Measurements from ENCODE around the gene ETNK1.
"Not testable (repeated sequence)": the region's sequence is repeated elsewhere in the genome, so short reads cannot be mapped to it uniquely, and the experiment has no call there.

ETNK1 gene

DNA sequence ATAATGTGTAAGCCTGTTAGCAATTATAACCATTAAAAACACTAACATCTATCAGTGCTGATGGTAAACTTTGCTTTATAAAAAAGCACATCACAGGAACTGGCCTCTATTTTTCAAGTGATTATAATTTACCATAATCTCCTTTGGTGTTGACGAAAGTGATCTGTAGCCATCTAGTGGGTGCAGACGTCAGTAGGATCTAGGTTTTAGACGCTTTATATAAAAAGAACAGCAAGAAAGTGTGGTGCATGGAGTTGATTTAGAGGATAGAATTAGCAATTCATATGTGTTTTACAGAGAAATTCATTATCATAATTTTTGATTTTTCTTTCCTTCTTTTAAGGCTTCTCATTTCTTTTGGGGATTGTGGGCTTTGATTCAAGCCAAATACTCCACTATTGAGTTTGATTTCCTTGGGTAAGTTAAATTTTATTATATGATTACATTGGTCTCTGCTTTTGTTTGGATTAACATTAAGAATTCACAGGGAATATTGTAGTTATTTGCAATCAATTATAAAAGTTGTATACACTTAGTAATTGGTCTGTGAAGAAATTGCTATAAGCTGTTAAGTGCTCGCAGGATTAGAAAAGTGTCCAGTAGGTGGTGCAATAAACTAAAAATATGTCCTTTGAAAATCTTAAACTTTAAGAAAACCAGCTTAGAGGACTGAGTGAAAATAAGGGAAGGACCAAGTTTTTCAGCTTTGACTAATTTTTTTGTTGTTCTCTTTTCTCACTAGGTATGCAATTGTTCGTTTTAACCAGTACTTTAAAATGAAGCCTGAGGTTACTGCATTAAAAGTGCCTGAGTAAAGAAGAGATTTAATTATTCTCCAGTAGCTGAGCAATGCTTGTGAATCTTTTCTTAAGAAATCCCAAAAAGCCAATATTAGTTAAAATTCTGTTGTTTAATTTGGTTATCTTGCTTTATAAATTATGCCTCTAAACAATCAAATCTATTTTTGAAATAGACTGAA, 59.5 kb downstream of the ETNK1 start:
- DNase-seq (ENCODE audit: extremely low read depth in 1 of 2, low read depth in 1 of 2) = no peak

DNA sequence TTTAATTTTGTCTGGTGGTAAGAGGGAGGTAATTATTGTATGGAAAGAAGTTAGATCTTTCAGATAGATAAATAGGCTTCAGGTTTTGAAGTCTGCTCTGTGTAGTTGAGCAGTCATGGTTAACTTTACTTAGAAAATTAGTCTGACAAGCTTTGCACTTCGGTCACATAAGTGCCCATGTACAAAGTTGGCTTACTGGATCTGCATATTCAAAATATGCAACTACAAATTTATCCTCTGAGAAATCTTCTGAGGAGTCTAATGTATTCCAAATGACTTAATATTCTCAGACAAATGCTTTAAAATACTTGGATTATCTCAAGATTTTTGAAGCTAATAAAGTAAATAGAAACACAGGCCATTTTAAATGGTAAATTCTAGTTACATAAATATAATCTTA, 61.2 kb downstream of the ETNK1 start:
- no peak for DNase-seq (ENCODE audit: extremely low read depth in 1 of 2, low read depth in 1 of 2)

DNA sequence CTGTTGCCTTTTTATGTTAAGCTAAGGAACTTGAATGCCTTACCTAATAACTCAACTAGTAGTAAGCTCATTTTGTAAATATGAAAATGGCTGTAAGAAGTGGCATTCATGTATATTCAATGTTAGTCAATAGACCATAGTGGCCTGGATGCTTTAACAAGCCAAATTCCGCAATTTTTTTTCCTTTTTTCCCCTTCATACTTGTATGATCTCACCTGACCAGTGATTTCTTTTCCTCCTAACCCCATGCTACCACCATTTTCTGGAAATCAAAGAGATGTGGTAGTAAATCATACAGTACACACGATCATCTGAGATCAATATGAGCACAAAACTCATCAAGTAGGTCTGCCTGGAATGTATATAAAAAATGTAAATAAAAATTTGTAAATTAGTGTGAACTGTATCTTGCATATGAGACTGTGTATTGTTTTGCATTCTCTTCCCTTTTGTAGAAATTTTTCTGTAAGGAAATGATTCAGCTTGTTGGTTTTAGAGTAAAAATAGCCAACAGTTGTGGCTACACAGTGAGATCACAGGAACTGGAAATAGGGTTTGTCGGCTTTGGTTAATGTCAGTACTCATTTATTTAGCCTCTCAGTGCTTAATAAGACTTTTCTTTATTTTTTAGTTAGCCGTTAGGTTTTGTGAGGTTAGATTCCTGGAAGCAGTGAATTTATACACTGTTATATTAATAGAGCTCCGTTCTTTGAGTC, 62.5 kb downstream of the ETNK1 start:
- DNase-seq (ENCODE audit: extremely low read depth in 1 of 2, low read depth in 1 of 2) = no peak

DNA sequence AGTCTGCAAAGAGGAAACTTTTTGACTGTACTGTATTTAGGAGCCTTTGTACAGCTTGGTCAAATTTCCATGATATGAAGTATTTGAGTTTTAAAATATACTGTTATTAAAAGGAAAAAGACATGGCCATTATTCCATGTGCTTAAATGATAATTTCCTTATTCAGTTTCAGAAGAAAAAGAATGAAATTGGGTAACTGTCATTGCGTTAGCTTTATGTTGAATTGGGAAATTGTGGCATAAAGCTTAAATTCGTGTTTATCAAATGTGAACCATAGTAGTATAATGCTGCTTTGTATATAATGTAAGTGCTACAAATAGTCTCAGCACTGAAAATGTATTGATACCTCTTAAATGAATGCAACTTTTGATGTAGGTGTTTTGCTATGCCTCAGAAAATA, 64.9 kb downstream of the ETNK1 start:
- no peak for DNase-seq (ENCODE audit: extremely low read depth in 1 of 2, low read depth in 1 of 2)

DNA sequence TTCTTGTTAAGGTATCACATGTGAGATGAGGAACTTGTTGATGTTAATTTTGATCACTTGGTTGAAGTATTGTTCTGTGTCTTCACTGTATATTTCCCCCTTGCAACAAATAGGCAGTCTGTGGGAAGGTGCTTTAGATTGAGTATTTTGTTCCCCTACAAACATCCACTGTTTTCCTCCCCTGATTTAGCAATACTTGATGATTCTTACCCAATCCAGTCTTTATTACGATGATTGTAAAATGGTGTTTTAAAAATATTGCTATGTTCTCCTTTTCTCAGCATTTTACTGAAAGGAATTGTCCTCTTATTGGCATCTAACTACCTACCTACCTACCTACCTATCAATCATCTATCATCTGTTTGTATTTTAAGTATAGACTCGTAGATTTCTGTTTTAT, 66.3 kb downstream of the ETNK1 start:
- no peak for DNase-seq (ENCODE audit: extremely low read depth in 1 of 2, low read depth in 1 of 2)

DNA sequence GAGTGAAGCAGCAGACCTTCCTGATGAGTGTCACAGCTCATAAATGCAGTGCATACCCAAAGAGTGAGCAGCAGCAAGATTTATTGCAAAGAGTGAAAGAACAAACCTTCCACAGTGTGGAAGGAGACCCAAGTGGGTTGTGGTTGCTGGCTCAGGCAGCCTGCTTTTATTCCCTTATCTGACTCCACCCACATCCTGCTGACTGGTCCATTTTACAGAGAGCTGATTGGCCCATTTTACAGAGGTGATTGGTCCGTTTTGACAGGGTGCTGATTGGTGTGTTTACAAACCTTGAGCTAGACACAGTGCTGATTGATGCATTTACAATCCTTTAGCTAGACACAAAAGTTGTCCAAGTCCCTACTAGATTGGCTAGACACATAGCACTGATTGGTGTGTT, 67.5 kb downstream of the ETNK1 start:
- not testable (repeated sequence) for DNase-seq (ENCODE audit: extremely low read depth in 1 of 2, low read depth in 1 of 2)

DNA sequence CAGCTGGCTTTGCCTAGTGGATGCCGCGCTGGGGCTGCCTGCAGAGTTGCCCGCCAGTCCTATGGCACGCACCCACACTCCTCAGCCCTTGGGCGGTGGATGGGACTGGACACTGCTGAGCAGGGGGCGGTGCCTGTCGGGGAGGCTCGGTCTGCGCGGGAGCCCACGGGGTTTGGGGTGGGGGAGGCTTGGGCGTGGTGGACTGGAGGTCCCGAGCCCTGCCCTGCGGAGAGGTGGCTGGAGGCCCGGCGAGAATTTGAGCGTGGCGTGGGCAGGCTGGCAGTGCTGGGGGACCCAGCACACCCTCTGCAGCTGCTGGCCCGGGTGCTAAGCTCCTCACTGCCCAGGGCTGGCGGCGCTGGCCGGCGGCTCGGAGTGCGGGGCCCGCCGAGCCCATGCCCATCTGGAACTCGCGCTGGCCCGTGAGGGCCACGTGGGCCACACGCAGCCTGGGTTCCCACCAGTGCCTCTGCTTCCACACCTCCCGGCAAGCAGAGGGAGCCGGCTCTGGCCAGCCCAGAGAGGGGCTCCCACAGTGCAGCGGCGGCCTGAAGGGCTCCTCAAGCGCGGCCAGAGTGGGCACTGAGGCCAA, 68.1 kb downstream of the ETNK1 start:
- DNase-seq (ENCODE audit: extremely low read depth in 1 of 2, low read depth in 1 of 2) = no peak

DNA sequence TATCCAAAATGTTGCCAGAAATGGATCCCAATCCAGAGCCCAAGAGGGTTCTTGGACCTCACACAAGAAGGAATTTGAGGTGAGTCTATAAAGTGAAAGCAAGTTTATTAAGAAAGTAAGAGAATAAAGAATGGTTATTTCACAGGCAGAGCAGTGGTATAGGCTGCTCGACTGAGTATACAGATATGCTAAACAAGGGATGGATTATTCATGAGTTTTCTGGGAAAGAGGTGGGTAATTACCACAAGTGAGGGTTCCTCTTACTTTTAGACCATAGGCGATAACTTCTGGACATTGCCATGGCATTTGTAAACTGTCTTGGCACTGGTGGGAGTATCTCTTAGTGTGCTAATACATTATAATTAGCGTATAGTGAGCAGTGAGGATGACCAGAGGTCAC, 73.6 kb downstream of the ETNK1 start:
- DNase-seq (ENCODE audit: extremely low read depth in 1 of 2, low read depth in 1 of 2) = no peak

DNA sequence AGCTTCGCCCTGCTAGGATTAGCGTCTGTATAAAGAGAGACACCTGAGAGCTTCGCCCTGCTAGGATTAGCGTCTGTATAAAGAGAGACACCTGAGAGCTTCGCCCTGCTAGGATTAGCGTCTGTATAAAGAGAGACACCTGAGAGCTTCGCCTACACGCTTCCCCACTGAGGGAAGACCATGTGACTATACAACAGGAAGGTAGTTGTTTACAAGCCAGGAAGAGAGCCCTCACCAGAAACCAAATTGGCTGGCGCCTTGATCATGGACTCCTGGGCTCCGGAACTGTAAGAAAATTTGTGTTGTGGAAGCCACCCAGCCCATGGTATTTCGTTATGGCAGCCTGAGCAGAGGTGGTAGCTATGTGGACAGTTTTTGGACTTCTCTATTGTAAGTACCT, 74.7 kb downstream of the ETNK1 start:
- not testable (repeated sequence) for DNase-seq (ENCODE audit: extremely low read depth in 1 of 2, low read depth in 1 of 2)

DNA sequence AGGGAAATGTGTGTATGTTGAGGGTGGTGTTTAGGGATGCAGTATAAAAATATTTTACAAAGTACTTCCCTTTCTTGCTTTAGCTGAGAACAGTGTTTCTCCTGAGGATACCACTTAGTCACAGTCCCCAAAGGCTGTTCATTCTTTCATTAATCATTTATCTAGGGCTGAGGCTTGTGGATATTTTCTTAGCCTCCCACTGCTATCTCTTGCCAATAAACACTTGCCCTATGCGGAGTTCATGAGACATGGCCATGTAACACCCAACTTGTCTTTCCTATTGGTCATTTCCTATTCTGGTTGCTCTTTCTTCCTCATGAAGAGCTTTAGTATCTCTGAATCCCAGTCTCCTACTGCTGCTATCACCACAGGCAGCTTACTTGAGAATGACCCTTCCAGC, 75.1 kb downstream of the ETNK1 start:
- no peak for DNase-seq (ENCODE audit: extremely low read depth in 1 of 2, low read depth in 1 of 2)

DNA sequence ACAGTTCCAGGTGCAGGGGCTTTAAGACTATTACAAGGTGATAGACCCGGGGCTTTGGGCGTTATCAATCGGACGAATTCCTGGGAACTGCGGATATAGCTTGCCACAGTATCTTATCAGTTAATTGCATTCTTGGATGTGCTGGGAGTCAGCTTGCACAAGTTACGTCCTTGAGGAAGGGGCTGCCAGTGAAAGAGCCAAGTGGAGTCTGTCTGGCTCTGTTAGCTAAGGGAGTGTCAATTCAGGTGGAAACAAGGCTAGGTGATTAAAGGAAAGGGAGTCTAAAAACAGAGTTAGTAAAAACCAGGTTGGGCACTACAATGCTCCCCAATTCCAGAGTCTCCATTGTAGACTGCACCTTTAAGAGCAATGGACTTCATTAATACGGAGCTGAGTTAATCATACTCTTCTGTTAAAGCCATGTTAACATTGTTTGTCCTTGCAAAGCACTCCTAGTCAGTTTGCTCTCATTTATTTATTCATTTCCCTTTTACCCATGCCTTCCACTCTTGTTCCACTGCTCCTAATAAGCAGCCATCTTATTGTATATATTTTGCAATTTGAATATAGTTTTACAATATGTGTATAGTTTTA, 76.3 kb downstream of the ETNK1 start:
- DNase-seq (ENCODE audit: extremely low read depth in 1 of 2, low read depth in 1 of 2) = not testable (repeated sequence)

DNA sequence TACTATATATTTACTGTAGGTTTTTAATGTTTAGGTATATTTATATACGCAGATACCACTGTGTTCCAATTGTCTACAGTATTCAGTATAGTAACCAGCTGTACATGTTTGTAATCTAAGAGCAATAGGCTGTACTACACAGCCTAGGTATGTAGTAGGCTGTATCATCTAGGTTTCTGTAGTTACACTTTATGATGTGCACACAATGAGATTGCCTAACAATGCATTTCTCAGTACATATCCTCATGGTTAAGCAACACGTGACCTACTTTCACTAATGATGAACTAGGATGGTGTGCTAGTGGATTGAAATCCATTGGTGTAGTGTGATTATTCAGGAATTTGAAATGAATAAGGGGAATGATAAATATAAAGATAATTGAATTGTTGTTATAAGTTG, 77.7 kb downstream of the ETNK1 start:
- DNase-seq (ENCODE audit: extremely low read depth in 1 of 2, low read depth in 1 of 2) = no peak

DNA sequence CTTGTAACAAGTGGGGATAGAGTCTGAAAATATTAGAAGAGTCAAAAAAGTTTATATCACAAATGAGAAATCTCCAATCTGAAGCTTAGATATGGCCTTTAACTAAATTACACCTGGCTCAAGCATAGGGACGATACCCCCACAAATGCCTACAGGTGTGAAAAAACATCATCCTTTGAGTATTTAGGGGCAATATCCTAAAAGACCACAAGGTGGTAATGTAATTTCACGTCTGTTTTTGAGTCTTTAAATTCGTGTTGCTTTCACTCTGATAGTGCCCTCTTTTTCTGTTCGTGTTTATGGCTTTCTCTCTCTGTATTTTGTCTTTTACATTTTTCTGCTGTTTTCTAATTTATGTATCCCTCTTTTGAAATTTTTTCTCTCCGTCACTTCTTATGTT, 84.3 kb downstream of the ETNK1 start:
- DNase-seq (ENCODE audit: extremely low read depth in 1 of 2, low read depth in 1 of 2) = no peak

DNA sequence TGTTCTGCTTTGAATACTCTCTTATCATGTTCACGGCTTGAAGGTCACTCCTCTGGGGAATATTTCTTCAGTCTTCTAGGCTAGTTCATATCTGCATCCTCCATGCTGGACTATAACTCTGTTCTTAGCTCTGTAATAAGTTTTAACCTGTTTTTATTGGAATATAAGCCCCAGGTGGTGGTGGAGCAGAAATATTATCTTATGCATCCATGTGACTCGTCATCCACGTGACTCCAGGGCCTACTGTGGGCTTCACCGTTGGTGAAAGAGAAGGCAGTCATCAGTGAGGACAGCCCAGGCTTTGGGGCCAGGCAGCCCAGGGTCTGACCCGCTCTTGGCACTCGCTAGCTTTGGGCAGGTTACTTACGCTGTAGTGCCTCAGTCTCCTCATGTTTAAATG, 87.1 kb downstream of the ETNK1 start:
- no peak for DNase-seq (ENCODE audit: extremely low read depth in 1 of 2, low read depth in 1 of 2)

DNA sequence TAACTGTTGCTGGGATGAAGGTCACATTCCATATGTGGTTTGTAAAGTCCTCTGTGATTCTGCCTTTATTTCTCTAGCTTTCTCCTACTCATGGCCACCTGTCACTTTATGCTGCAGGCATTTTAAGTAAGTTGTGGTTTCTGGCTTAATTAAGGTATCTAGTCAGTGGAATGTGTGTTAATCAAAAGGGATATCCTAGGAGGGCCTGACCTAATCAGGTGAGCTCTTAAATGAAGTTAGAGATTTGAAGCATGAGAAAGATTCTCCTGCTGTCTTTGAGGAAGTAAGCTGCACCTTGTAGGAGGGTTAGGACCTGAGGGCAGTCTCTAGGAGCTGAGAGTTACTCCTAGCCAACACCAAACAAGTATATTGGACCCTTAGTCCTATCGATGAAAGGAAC, 90.3 kb downstream of the ETNK1 start:
- DNase-seq (ENCODE audit: extremely low read depth in 1 of 2, low read depth in 1 of 2) = no peak

DNA sequence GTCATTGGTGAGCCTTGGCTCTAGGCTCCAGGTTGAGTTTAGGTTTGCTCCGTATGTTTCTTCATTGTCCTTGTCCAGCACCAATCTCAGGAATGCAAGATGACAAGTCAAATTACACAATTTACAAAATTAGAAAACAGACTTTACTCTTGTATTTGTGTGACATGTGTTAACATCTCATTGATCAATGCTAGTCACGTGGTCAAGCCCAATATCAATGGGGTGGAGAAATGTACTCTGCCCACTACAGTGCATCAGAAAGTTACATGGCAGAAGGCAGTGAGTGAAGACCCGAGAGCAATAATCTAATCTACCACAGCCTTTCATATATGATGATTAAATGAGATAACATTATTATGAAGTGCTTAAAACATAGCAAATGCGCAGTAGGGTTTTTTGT, 94.8 kb downstream of the ETNK1 start:
- no peak for DNase-seq (ENCODE audit: extremely low read depth in 1 of 2, low read depth in 1 of 2)

DNA sequence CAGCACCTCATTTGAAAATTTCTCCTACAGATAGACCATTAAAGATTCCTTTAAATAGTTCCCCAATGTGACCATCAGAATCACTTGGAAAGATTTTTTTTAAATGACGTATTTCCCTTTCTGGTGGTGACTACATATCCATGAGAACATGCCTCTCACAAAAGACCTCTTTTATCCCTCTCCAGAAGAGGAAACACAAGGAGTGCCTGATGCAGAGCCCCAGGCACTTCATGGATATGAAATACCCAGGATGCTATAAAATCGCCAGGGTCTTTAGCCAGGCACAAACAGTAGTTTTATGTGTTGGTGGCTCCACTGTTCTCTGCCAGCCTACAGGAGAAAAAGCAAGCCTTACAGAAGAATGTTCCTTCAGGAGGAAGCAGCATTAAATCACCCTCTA, 97.1 kb downstream of the ETNK1 start:
- DNase-seq (ENCODE audit: extremely low read depth in 1 of 2, low read depth in 1 of 2) = no peak

DNA sequence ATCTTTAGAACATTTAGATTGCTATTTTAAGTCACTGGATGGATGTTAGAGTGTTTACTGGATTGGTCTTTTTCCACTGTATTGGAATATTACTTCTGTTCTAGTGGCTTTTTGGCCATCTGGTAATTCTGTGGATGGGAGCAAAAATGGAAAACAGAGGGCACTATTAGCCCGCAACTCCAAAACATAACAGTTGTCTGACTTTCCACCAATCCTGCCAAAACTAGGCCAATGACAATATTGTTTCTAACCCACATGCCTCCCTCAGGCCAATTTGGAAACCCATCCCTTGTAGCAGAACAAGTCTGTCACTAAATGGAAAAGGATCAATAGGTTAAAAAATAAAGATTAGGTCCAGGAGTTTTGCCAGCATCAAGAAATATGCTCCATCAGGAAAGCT, 97.8 kb downstream of the ETNK1 start:
- DNase-seq (ENCODE audit: extremely low read depth in 1 of 2, low read depth in 1 of 2) = no peak

DNA sequence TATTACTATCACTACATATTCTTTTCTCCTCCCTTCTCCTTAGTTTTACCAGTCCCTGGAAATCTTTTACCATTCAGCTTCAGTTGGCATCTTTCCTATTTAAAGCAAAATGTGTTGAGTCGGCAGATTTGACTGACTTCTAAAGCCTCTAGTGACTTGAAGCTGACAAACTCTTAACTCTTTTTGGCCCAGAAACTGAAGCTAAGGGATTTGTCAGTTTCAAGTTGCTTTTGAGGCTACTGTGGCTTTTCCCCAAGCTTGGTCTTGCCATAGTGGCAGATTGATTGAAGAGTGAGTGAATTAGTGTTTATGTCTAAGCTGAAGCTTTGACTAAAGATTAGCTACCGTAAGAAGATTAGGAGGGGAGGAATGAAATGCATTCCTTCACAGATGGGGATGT, 104.0 kb downstream of the ETNK1 start:
- DNase-seq (ENCODE audit: extremely low read depth in 1 of 2, low read depth in 1 of 2) = no peak

DNA sequence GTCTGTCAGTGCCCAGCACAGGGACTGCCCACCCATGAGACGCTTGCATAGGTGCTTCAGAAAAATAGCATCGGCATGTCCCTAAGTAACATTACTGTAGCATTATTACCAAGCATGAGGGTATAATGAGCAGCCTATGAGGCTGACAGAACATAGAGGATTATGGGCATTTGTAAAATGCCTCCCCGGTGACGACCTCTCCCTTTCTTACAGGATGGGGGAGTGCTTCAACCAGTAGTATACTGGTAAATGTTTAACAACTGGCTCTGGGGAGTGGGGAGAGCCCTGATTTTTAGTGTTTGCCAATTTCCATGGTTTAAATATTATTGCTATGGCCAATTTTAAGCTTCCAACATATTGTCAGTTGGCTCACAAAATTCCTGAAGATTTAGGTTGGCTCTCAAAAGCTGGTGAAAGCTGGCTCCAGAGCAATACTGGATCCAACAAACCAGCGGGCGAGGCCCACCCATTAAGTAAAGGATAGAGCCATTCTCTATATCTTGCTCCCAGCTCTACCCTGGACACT, 104.5 kb downstream of the ETNK1 start:
- no peak for DNase-seq (ENCODE audit: extremely low read depth in 1 of 2, low read depth in 1 of 2)

DNA sequence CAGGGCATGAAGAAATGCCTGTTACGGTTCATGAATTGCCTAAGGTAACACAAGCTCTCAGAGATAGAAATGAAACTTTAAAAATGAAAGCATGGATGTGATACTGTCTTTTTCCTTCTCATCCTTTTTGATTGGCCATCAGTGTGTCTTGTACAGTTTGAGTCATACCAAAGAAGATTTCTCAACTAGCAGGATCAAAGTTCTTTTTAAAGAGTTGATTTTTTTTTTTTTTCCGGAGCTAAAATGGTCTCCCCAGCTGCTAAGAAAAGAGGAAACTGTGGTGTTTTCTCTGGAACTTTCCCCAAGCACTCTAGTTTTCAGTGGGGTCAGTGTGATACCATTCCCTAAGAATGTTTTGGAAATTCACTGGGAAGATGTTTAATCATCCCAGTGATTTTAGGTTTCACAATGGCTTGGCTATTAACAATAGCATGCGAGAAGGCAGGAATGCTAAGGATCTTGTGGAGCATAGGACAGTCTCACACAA, 105.0 kb downstream of the ETNK1 start:
- DNase-seq (ENCODE audit: extremely low read depth in 1 of 2, low read depth in 1 of 2) = no peak

All from activated CD8-positive, alpha-beta memory T cell treated with anti-CD3 and anti-CD28 coated beads for 1 hour (primary cell).